ENCODE results near the gene ORMDL1. TPM values are rescaled to one million over a fixed set of nuclear protein-coding genes. Genes with fewer than 3 reads are reported as not detected.

Gene ORMDL1
- total RNA-seq = 100 to 1,000 TPM in 1 of 4 donors, 10 to 100 TPM in 3; 73.1 to 124 (median 90.0) TPM

- intact Hi-C loops (cut with DNase I) = loop anchor here (10.0 kb wide), 1 partner anchor 119 kb away; the partner anchor contains the start of gene ASNSD1
- peaks cover 9 to 16% of the 10 kb centered on the region in 2 donors for H3K36me3 ChIP-seq
- H3K27ac ChIP-seq = peak within 1 kb of the TSS; percentile 89 to 97 (median 92)
- TF ChIP-seq POLR2A (IDR thresholded peaks at IDR 0.05) = peak; percentile 52 to 92
- no peak for TF ChIP-seq CTCF (IDR thresholded peaks at IDR 0.05)
- no peaks in the 10 kb centered on the region for H3K9me3 ChIP-seq
- H3K4me3 ChIP-seq (replicated peaks in 1 of 3) = peak within 1 kb of the TSS; percentile 28 to 88 (median 57)
- peak; percentile 94 to 96 for DNase-seq
- peaks cover 15 to 19% of the 10 kb centered on the region in 2 donors for H3K4me1 ChIP-seq
- no peaks in the 10 kb centered on the region for H3K27me3 ChIP-seq
- WGBS, 2 donors = 1 to 3% methylated on average over 24 to 49 of the region's 96 CpGs
Observed at GRCh38 chr2:189783927-189784867, at the start of gene ORMDL1, which contains the start of gene PMS1. Gene ORMDL1 (minus strand): TSS chr2:189784339. CDS start chr2:189782595, 1,744 bp downstream. Gene PMS1 (plus strand): TSS chr2:189784450. CDS start chr2:189791810, 7,360 bp downstream.

GRCh38 chr2:189830510-189830909, 46.4 kb upstream of the ORMDL1 start:
- no peaks in the 10 kb centered on the region for H3K9me3 ChIP-seq
- DNase-seq = peak; percentile 6 to 8
- intact Hi-C loops (cut with DNase I) = no loop called here
- no peaks in the 10 kb centered on the region for H3K36me3 ChIP-seq
- H3K4me3 ChIP-seq (replicated peaks in 1 of 3) = no peak overlapping the region
- no peaks in the 10 kb centered on the region for H3K27me3 ChIP-seq
- no peak overlapping the region for H3K27ac ChIP-seq
- 84 to 92% methylated on average over 1 of the region's 1 CpG for WGBS, 2 donors
- H3K4me1 ChIP-seq = no peaks in the 10 kb centered on the region
- TF ChIP-seq POLR2A (IDR thresholded peaks at IDR 0.05) = no peak
- no peak for TF ChIP-seq CTCF (IDR thresholded peaks at IDR 0.05)

- 91 to 92% methylated on average over 4 of the region's 4 CpGs for WGBS, 2 donors
- TF ChIP-seq CTCF (IDR thresholded peaks at IDR 0.05) = no peak
- no peak for TF ChIP-seq POLR2A (IDR thresholded peaks at IDR 0.05)
- H3K4me1 ChIP-seq = no peaks in the 10 kb centered on the region
- H3K27ac ChIP-seq = no peak overlapping the region
- H3K4me3 ChIP-seq (replicated peaks in 1 of 3) = no peak overlapping the region
- H3K9me3 ChIP-seq = no peaks in the 10 kb centered on the region
- intact Hi-C loops (cut with DNase I) = no loop called here
- DNase-seq = no peak
- no peaks in the 10 kb centered on the region for H3K27me3 ChIP-seq
- H3K36me3 ChIP-seq = no peaks in the 10 kb centered on the region
Observed at GRCh38 chr2:189829102-189829833, 45.1 kb upstream of the ORMDL1 start.

- no peaks in the 10 kb centered on the region for H3K9me3 ChIP-seq
- intact Hi-C loops (cut with DNase I) = no loop called here
- H3K27me3 ChIP-seq = no peaks in the 10 kb centered on the region
- H3K36me3 ChIP-seq = no peaks in the 10 kb centered on the region
- no peak overlapping the region for H3K4me3 ChIP-seq (replicated peaks in 1 of 3)
- H3K4me1 ChIP-seq = no peaks in the 10 kb centered on the region
- no peak overlapping the region for H3K27ac ChIP-seq
- 91 to 93% methylated on average over 5 of the region's 5 CpGs for WGBS, 2 donors
- TF ChIP-seq POLR2A (IDR thresholded peaks at IDR 0.05) (no peak), CTCF (IDR thresholded peaks at IDR 0.05) (no peak)
- no peak for DNase-seq
Observed at GRCh38 chr2:189826039-189826438, 41.9 kb upstream of the ORMDL1 start.

Data from thyroid gland (tissue), 4 donors.